ENCODE measurements around the gene SERPINE1. TPM values are rescaled to one million over a fixed set of nuclear protein-coding genes. Genes with fewer than 3 reads are reported as not detected.
"Not testable (repeated sequence)": the region's sequence is repeated elsewhere in the genome, so short reads cannot be mapped to it uniquely, and the experiment has no call there.

The SERPINE1 gene
- total RNA-seq, 1 donor from 2014 or later, result 15.4 TPM

DNA sequence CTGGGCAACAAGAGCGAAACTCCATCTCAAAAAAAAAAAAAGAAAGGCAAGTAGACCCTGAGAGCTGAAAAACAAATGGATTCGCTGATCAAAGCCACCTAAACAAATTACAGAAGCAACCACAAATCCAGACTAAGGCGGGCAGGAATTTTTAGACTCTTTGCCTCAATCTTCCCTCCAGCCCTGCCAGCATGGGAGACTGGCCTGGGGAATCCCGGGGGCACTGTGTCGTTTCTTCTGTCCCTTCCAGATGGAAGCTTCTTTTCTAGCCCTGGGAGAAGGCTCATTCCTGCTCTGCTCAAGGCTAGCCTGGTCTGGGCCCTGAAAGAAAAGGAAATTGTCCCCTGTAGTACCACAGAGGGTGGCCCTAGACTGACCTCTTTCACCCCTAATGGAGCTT lies 15.6 kb upstream of the SERPINE1 start:
- intact Hi-C loops (cut with DNase I), result no loop called here
- Histone ChIP-seq H3K27ac (peak overlapping the region; percentile 79), H3K27me3 (ENCODE audit: low read depth) (no peaks in the 10 kb centered on the region), H3K4me3 (no peak overlapping the region), H3K36me3 (no peaks in the 10 kb centered on the region), H3K9me3 (no peaks in the 10 kb centered on the region), H3K4me1 (peaks cover 31% of the 10 kb centered on the region)
- no peak for TF ChIP-seq CTCF (IDR thresholded peaks at IDR 0.05)
- ATAC-seq, result no peak
- DNase-seq, result no peak

GRCh38 chr7:101112233-101112632 lies 14.7 kb upstream of the SERPINE1 start:
- H3K36me3 ChIP-seq, result no peaks in the 10 kb centered on the region
- DNase-seq (no peak), ATAC-seq (peak; percentile 51 to 60)
- peak overlapping the region; percentile 79 for H3K27ac ChIP-seq
- H3K4me1 ChIP-seq, result peaks cover 33% of the 10 kb centered on the region
- H3K4me3 ChIP-seq, result no peak overlapping the region
- intact Hi-C loops (cut with DNase I), result no loop called here
- TF ChIP-seq CTCF (IDR thresholded peaks at IDR 0.05), result no peak
- no peaks in the 10 kb centered on the region for H3K27me3 ChIP-seq (ENCODE audit: low read depth)
- H3K9me3 ChIP-seq, result no peaks in the 10 kb centered on the region

DNA sequence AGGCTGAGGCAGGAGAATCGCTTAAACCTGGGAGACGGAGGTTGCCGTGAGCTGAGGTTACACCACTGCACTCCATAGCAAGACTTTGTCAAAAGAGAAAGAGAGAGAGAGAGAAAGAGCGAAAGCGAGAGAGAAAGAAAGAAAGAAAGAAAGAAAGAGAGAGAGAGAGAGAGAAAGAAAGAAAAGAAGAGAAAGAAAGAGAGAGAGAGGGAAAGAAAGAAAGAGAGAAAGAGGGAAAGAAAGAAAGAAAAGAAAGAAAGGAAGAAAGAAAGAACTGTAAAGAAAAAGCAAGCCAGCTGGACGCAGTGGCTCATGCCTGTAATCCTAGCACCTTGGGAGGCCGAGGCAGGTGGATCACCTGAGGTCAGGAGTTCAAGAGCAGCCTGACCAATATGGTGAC lies 13.8 kb upstream of the SERPINE1 start:
- H3K27ac ChIP-seq; DNase-seq; H3K27me3 ChIP-seq (ENCODE audit: low read depth); intact Hi-C loops (cut with DNase I); H3K36me3 ChIP-seq; H3K4me3 ChIP-seq; ATAC-seq; H3K9me3 ChIP-seq: not testable (repeated sequence)
- H3K4me1 ChIP-seq, result peaks cover 36% of the 10 kb centered on the region

GRCh38 chr7:101113836-101114235 lies 13.1 kb upstream of the SERPINE1 start:
- Histone ChIP-seq H3K4me3 (no peak overlapping the region), H3K27me3 (ENCODE audit: low read depth) (no peaks in the 10 kb centered on the region), H3K4me1 (peaks cover 33% of the 10 kb centered on the region), H3K27ac (no peak overlapping the region), H3K36me3 (no peaks in the 10 kb centered on the region), H3K9me3 (no peaks in the 10 kb centered on the region)
- DNase-seq, result no peak
- intact Hi-C loops (cut with DNase I), result no loop called here
- TF ChIP-seq CTCF (IDR thresholded peaks at IDR 0.05), result no peak
- no peak for ATAC-seq

- ATAC-seq, result no peak
- no peak for DNase-seq
- H3K36me3 ChIP-seq, result no peaks in the 10 kb centered on the region
Measured at GRCh38 chr7:101114492-101114891, 12.4 kb upstream of the SERPINE1 start.

GRCh38 chr7:101115215-101115614 lies 11.7 kb upstream of the SERPINE1 start:
- H3K4me1 ChIP-seq, result peaks cover 24% of the 10 kb centered on the region
- DNase-seq (no peak), ATAC-seq (no peak)
- H3K27ac ChIP-seq, result no peak overlapping the region
- intact Hi-C loops (cut with DNase I), result no loop called here
- no peaks in the 10 kb centered on the region for H3K36me3 ChIP-seq
- no peak for TF ChIP-seq CTCF (IDR thresholded peaks at IDR 0.05)
- no peak overlapping the region for H3K4me3 ChIP-seq
- H3K9me3 ChIP-seq, result no peaks in the 10 kb centered on the region
- no peaks in the 10 kb centered on the region for H3K27me3 ChIP-seq (ENCODE audit: low read depth)

More at GRCh38 chr7:101114492-101114891, 12.4 kb upstream of the SERPINE1 start:
- Histone ChIP-seq H3K4me3 (no peak overlapping the region), H3K9me3 (no peaks in the 10 kb centered on the region), H3K27me3 (ENCODE audit: low read depth) (no peaks in the 10 kb centered on the region), H3K4me1 (peaks cover 27% of the 10 kb centered on the region), H3K27ac (no peak overlapping the region)
- TF ChIP-seq CTCF (IDR thresholded peaks at IDR 0.05), result no peak
- intact Hi-C loops (cut with DNase I), result no loop called here
